Keratinocyte (primary cell): ENCODE data around the gene MIS12.

Experiments
- CTCF ChIP-seq, 3 experiments: IDR thresholded peaks in 1 of 3; conservative IDR thresholded peaks in 1 of 3; optimal IDR thresholded peaks in 1 of 3; 2 replicates in 2 of 3; 3 replicates in 1 of 3; pipeline versions ENCODE3 to v1.5.1; 2011; ENCODE audit warnings: low read length in 3 of 3, mild to moderate bottlenecking in 3 of 3, moderate library complexity in 2 of 3, control low read depth in 1 of 3, inconsistent platforms in 1 of 3; ENCODE audit not compliant: insufficient read depth in 2 of 3; ENCODE audit errors: extremely low read depth in 1 of 3
- EZH2 ChIP-seq: IDR thresholded peaks from one replicate; pipeline ENCODE4 v1.6.1; 2012; ENCODE audit warnings: inconsistent platforms, mild to moderate bottlenecking, low read length, moderate library complexity

GRCh38 chr17:5438716-5439445 is 47.5 kb upstream of the MIS12 start, which contains the start of gene C1QBP:
- TF ChIP-seq CTCF (optimal IDR thresholded peaks at IDR 0.05 in 1 of 3, IDR thresholded peaks at IDR 0.05 in 1 of 3, conservative IDR thresholded peaks at IDR 0.05 in 1 of 3; ENCODE audit: extremely low read depth in 1 of 3, insufficient read depth in 2 of 3, low read length in 3 of 3) (peak; percentile 77 to 99 (median 97)), EZH2 (no peak)
